ENCODE results near the gene C13orf42.

DNA sequence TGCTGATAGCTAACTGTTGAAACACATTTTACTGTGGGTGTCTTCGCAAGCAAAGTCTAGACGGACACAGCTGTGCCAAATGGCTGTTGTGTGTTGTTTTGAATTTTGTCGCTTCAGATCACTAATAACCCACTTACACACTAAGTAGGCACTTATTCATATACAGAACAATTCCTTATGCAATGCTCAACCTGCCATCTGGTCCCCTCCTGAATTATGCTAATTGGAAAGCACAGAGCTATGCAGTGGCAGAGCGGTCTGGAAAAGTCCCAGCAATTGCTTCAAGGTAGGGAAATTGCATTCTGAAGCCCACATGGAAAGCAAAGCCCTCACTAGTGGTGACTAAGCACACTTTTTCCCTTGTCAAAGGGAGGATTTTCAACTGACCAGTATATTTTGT is 69.9 kb downstream of the C13orf42 start:
- TF ChIP-seq EZH2 (IDR thresholded peaks at IDR 0.05; ENCODE audit: low read depth, unreplicated experiment): no peak
- TF ChIP-seq, protein P1, sequence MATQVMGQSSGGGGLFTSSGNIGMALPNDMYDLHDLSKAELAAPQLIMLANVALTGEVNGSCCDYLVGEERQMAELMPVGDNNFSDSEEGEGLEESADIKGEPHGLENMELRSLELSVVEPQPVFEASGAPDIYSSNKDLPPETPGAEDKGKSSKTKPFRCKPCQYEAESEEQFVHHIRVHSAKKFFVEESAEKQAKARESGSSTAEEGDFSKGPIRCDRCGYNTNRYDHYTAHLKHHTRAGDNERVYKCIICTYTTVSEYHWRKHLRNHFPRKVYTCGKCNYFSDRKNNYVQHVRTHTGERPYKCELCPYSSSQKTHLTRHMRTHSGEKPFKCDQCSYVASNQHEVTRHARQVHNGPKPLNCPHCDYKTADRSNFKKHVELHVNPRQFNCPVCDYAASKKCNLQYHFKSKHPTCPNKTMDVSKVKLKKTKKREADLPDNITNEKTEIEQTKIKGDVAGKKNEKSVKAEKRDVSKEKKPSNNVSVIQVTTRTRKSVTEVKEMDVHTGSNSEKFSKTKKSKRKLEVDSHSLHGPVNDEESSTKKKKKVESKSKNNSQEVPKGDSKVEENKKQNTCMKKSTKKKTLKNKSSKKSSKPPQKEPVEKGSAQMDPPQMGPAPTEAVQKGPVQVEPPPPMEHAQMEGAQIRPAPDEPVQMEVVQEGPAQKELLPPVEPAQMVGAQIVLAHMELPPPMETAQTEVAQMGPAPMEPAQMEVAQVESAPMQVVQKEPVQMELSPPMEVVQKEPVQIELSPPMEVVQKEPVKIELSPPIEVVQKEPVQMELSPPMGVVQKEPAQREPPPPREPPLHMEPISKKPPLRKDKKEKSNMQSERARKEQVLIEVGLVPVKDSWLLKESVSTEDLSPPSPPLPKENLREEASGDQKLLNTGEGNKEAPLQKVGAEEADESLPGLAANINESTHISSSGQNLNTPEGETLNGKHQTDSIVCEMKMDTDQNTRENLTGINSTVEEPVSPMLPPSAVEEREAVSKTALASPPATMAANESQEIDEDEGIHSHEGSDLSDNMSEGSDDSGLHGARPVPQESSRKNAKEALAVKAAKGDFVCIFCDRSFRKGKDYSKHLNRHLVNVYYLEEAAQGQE (IDR thresholded peaks at IDR 0.05; ENCODE audit: unreplicated experiment): no peak
- no peak for TF ChIP-seq POLR2AphosphoS5 (IDR thresholded peaks at IDR 0.05; ENCODE audit: low read depth)
- TF ChIP-seq, protein P2, sequence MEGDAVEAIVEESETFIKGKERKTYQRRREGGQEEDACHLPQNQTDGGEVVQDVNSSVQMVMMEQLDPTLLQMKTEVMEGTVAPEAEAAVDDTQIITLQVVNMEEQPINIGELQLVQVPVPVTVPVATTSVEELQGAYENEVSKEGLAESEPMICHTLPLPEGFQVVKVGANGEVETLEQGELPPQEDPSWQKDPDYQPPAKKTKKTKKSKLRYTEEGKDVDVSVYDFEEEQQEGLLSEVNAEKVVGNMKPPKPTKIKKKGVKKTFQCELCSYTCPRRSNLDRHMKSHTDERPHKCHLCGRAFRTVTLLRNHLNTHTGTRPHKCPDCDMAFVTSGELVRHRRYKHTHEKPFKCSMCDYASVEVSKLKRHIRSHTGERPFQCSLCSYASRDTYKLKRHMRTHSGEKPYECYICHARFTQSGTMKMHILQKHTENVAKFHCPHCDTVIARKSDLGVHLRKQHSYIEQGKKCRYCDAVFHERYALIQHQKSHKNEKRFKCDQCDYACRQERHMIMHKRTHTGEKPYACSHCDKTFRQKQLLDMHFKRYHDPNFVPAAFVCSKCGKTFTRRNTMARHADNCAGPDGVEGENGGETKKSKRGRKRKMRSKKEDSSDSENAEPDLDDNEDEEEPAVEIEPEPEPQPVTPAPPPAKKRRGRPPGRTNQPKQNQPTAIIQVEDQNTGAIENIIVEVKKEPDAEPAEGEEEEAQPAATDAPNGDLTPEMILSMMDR (conservative IDR thresholded peaks at IDR 0.05; ENCODE audit: low read depth in 2 of 2): no peak
- no peak for TF ChIP-seq EZH2phosphoT487 (IDR thresholded peaks at IDR 0.05; ENCODE audit: unreplicated experiment)
- no peak for TF ChIP-seq ZNF331 (CRISPR knock-in tag; IDR thresholded peaks at IDR 0.05; ENCODE audit: low read depth)
- no peak for TF ChIP-seq NANOG (IDR thresholded peaks at IDR 0.05; ENCODE audit: borderline replicate concordance)
- no peak for TF ChIP-seq CREB1 (CRISPR knock-in tag; IDR thresholded peaks at IDR 0.05; ENCODE audit: low read depth)
- no peak for TF ChIP-seq ZNF114 (CRISPR knock-in tag; IDR thresholded peaks at IDR 0.05)
- TF ChIP-seq, protein P3, sequence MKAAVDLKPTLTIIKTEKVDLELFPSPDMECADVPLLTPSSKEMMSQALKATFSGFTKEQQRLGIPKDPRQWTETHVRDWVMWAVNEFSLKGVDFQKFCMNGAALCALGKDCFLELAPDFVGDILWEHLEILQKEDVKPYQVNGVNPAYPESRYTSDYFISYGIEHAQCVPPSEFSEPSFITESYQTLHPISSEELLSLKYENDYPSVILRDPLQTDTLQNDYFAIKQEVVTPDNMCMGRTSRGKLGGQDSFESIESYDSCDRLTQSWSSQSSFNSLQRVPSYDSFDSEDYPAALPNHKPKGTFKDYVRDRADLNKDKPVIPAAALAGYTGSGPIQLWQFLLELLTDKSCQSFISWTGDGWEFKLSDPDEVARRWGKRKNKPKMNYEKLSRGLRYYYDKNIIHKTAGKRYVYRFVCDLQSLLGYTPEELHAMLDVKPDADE (IDR thresholded peaks at IDR 0.05): no peak
- TF ChIP-seq, protein P4, sequence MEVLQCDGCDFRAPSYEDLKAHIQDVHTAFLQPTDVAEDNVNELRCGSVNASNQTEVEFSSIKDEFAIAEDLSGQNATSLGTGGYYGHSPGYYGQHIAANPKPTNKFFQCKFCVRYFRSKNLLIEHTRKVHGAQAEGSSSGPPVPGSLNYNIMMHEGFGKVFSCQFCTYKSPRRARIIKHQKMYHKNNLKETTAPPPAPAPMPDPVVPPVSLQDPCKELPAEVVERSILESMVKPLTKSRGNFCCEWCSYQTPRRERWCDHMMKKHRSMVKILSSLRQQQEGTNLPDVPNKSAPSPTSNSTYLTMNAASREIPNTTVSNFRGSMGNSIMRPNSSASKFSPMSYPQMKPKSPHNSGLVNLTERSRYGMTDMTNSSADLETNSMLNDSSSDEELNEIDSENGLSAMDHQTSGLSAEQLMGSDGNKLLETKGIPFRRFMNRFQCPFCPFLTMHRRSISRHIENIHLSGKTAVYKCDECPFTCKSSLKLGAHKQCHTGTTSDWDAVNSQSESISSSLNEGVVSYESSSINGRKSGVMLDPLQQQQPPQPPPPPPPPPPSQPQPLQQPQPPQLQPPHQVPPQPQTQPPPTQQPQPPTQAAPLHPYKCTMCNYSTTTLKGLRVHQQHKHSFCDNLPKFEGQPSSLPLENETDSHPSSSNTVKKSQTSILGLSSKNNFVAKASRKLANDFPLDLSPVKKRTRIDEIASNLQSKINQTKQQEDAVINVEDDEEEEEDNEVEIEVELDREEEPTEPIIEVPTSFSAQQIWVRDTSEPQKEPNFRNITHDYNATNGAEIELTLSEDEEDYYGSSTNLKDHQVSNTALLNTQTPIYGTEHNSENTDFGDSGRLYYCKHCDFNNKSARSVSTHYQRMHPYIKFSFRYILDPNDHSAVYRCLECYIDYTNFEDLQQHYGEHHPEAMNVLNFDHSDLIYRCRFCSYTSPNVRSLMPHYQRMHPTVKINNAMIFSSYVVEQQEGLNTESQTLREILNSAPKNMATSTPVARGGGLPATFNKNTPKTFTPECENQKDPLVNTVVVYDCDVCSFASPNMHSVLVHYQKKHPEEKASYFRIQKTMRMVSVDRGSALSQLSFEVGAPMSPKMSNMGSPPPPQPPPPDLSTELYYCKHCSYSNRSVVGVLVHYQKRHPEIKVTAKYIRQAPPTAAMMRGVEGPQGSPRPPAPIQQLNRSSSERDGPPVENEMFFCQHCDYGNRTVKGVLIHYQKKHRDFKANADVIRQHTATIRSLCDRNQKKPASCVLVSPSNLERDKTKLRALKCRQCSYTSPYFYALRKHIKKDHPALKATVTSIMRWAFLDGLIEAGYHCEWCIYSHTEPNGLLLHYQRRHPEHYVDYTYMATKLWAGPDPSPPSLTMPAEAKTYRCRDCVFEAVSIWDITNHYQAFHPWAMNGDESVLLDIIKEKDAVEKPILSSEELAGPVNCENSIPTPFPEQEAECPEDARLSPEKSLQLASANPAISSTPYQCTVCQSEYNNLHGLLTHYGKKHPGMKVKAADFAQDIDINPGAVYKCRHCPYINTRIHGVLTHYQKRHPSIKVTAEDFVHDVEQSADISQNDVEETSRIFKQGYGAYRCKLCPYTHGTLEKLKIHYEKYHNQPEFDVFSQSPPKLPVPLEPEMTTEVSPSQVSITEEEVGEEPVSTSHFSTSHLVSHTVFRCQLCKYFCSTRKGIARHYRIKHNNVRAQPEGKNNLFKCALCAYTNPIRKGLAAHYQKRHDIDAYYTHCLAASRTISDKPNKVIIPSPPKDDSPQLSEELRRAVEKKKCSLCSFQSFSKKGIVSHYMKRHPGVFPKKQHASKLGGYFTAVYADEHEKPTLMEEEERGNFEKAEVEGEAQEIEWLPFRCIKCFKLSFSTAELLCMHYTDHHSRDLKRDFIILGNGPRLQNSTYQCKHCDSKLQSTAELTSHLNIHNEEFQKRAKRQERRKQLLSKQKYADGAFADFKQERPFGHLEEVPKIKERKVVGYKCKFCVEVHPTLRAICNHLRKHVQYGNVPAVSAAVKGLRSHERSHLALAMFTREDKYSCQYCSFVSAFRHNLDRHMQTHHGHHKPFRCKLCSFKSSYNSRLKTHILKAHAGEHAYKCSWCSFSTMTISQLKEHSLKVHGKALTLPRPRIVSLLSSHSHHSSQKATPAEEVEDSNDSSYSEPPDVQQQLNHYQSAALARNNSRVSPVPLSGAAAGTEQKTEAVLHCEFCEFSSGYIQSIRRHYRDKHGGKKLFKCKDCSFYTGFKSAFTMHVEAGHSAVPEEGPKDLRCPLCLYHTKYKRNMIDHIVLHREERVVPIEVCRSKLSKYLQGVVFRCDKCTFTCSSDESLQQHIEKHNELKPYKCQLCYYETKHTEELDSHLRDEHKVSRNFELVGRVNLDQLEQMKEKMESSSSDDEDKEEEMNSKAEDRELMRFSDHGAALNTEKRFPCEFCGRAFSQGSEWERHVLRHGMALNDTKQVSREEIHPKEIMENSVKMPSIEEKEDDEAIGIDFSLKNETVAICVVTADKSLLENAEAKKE (CRISPR knock-in tag; IDR thresholded peaks at IDR 0.05): no peak
- TF ChIP-seq JUNB (IDR thresholded peaks at IDR 0.05; ENCODE audit: unreplicated experiment): no peak
- TF ChIP-seq STAT1 (IDR thresholded peaks at IDR 0.05; ENCODE audit: unreplicated experiment): no peak

Data from GM23338 (cell line).